Measurements from ENCODE around the gene UBE3C. TPM values are rescaled to one million over a fixed set of nuclear protein-coding genes. Genes with fewer than 3 reads are reported as not detected.
"Not testable (repeated sequence)": the region's sequence is repeated elsewhere in the genome, so short reads cannot be mapped to it uniquely, and the experiment has no call there.

The UBE3C gene
- total RNA-seq, 4 donors from 2014 or later = 70.9 to 107 (median 100) TPM

DNA sequence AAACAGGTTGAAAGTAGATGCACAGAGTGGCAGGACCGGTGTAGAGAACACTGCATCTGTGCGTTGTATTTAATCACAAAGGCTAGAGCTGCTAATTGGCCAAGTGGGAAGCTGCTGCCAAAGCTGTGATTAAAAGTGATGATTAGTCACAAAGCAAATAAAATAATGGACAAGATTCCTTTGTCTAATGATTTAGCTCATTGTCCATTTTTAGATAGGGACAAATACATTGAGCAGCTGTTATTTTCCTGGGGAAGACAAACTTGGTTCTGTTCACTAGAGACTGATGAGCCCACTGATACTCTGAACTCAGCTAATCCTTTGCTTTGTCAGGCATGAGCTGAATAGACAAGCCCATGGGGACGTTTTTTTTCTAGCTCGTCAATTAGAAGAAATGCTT is 19.7 kb downstream of the UBE3C start:
- Histone ChIP-seq H3K27me3 (no peaks in the 10 kb centered on the region), H3K27ac (no peak overlapping the region), H3K4me1 (peaks cover 0 to 22% (median 4%) of the 10 kb centered on the region in 3 donors), H3K36me3 (no peaks in the 10 kb centered on the region), H3K9me3 (no peaks in the 10 kb centered on the region), H3K4me3 (no peak overlapping the region)
- WGBS, 2 donors (ENCODE audit: low coverage in 1 of 2) = 59 to 64% methylated on average over 3 to 4 of the region's 4 CpGs
- no peak for ATAC-seq
- TF ChIP-seq EP300 (IDR thresholded peaks at IDR 0.05) (no peak), POLR2A (IDR thresholded peaks at IDR 0.05) (no peak), POLR2AphosphoS5 (IDR thresholded peaks at IDR 0.05) (no peak)
- TF ChIP-seq, protein P1, sequence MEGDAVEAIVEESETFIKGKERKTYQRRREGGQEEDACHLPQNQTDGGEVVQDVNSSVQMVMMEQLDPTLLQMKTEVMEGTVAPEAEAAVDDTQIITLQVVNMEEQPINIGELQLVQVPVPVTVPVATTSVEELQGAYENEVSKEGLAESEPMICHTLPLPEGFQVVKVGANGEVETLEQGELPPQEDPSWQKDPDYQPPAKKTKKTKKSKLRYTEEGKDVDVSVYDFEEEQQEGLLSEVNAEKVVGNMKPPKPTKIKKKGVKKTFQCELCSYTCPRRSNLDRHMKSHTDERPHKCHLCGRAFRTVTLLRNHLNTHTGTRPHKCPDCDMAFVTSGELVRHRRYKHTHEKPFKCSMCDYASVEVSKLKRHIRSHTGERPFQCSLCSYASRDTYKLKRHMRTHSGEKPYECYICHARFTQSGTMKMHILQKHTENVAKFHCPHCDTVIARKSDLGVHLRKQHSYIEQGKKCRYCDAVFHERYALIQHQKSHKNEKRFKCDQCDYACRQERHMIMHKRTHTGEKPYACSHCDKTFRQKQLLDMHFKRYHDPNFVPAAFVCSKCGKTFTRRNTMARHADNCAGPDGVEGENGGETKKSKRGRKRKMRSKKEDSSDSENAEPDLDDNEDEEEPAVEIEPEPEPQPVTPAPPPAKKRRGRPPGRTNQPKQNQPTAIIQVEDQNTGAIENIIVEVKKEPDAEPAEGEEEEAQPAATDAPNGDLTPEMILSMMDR (IDR thresholded peaks at IDR 0.05) = no peak

DNA sequence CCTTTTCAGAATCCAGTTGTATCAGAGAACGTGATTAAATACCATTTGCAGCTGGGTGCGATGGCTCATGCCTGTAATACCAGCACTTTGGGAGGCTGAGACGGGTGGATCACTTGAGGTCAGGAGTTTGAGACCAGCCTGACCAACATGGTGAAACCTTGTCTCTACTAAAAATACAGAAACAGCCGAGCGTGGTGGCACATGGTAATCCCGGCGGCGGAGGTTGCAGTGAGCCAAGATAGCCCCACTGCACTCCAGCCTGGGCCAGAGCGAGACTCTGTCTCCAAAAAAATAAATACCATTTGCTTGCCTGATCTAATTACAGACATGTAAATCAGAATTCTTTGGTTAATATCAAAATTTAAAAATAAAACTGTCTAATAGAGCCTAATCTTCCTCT is 20.8 kb downstream of the UBE3C start:
- H3K4me1 ChIP-seq = peaks cover 0 to 22% (median 4%) of the 10 kb centered on the region in 3 donors
- H3K36me3 ChIP-seq, H3K27me3 ChIP-seq, H3K9me3 ChIP-seq, H3K27ac ChIP-seq, ATAC-seq, H3K4me3 ChIP-seq: not testable (repeated sequence)
- WGBS, 2 donors (ENCODE audit: low coverage in 1 of 2) = 87 to 93% methylated on average over 3 to 6 of the region's 9 CpGs

DNA sequence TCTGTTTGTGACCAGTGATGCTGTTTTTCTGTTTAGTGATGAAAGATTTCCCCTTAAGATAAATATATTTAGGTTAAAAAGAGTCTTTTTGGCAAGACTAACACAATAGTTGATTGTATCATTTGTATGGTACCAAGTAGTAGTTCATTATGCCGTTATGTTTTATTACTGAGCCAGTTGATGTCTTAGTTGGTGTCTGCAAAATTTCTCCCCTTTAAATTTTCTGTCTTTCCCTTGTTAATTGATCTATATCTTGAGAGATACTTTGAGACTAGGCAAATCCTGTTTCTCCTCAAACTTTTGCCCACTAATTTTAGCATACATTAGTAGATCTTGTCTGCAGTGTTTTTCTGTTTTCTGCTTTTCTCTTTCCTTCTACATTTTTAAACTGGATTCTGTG is 21.7 kb downstream of the UBE3C start:
- peaks cover 0 to 3% (median 0%) of the 10 kb centered on the region in 3 donors for H3K9me3 ChIP-seq
- TF ChIP-seq POLR2AphosphoS5 (IDR thresholded peaks at IDR 0.05) (no peak), EP300 (IDR thresholded peaks at IDR 0.05) (no peak), POLR2A (IDR thresholded peaks at IDR 0.05) (no peak)
- TF ChIP-seq, protein P1 (IDR thresholded peaks at IDR 0.05) = no peak
- no peak overlapping the region for H3K4me3 ChIP-seq
- no peak overlapping the region for H3K27ac ChIP-seq
- no peak for ATAC-seq
- peaks cover 0 to 15% of the 10 kb centered on the region in 2 donors for H3K36me3 ChIP-seq
- WGBS, 2 donors (ENCODE audit: low coverage in 1 of 2) = 57 to 73% methylated on average over 1 of the region's 1 CpG
- no peaks in the 10 kb centered on the region for H3K27me3 ChIP-seq
- peaks cover 0 to 22% (median 4%) of the 10 kb centered on the region in 3 donors for H3K4me1 ChIP-seq

DNA sequence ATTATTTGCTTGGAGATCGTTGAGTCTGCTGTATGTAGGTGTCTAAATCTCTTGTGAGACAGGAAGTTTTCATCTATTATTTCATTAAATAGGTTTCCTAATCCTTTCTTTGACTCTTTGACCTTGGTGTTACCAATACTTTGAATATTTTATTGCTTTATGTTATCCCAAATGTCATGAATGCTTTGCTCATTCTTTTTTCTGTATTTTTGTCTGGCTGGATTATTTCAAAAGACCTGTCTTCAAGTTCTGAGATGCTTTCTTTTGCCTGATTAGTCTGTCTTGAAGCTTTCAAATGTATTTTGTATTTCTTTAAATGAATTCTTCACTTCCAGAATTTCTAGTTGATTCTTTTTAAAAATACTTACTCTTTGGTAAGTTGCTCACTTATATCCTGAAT is 27.3 kb downstream of the UBE3C start:
- ATAC-seq = no peak
- no peak overlapping the region for H3K4me3 ChIP-seq
- H3K27ac ChIP-seq = no peak overlapping the region
- 100% methylated on average over 1 of the region's 1 CpG for WGBS, 2 donors (ENCODE audit: low coverage in 1 of 2)
- H3K27me3 ChIP-seq = no peaks in the 10 kb centered on the region
- TF ChIP-seq, protein P1 (IDR thresholded peaks at IDR 0.05) = no peak
- TF ChIP-seq EP300 (IDR thresholded peaks at IDR 0.05) (no peak), POLR2AphosphoS5 (IDR thresholded peaks at IDR 0.05) (no peak), POLR2A (IDR thresholded peaks at IDR 0.05) (no peak)
- no peaks in the 10 kb centered on the region for H3K4me1 ChIP-seq
- peaks cover 0 to 14% (median 0%) of the 10 kb centered on the region in 3 donors for H3K9me3 ChIP-seq
- H3K36me3 ChIP-seq = peaks cover 0 to 68% of the 10 kb centered on the region in 2 donors

DNA sequence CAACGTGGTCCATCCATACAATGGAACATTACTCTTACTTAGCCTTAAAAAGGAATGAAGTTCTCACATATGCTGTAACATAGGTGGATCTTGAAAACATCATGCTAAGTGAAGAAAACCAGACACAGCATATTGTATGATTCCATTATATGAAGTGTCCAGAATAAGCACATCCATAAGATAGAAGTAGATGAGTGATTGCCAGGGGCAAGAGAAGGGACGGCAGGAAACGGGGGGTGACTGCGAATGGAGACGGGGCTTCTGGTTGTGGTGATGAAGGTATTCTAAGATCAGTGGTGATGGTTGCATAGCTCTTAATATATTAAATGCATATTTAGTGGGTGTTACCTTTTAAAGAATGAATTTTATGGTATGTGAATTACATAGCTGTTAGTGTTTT is 29.8 kb downstream of the UBE3C start:
- peaks cover 0 to 91% of the 10 kb centered on the region in 2 donors for H3K36me3 ChIP-seq

More for the DNA sequence above, 29.8 kb downstream of the UBE3C start:
- ATAC-seq = no peak
- Histone ChIP-seq H3K4me3 (no peak overlapping the region), H3K9me3 (peaks cover 0 to 14% (median 0%) of the 10 kb centered on the region in 3 donors), H3K4me1 (no peaks in the 10 kb centered on the region), H3K27ac (no peak overlapping the region), H3K27me3 (no peaks in the 10 kb centered on the region)
- no peak for TF ChIP-seq POLR2AphosphoS5 (IDR thresholded peaks at IDR 0.05)
- no peak for TF ChIP-seq EP300 (IDR thresholded peaks at IDR 0.05)
- TF ChIP-seq POLR2A (IDR thresholded peaks at IDR 0.05) = no peak
- TF ChIP-seq, protein P1 (IDR thresholded peaks at IDR 0.05) = no peak
- WGBS, 2 donors (ENCODE audit: low coverage in 1 of 2) = 80 to 92% methylated on average over 4 to 5 of the region's 5 CpGs

All from gastroesophageal sphincter (tissue), 4 donors.